Large intestine (tissue), 3 donors: ENCODE measurements around the gene SH3BGR. TPM values are rescaled to one million over a fixed set of nuclear protein-coding genes. Genes with fewer than 3 reads are reported as not detected.

Experiments used
- DNase-seq, 2 donors: peaks; one replicate each; pipeline versions ENCODE4 v3.0.0 to v3.0.0-alpha.2; 2013
- H3K27ac ChIP-seq: one replicate; pipeline ENCODE4 v1.5.1; 2013; ENCODE audit warnings: low read length
- H3K27me3 ChIP-seq: 2 replicates; pipeline ENCODE4 v1.6.1; 2013; ENCODE audit warnings: low read length; ENCODE audit not compliant: control insufficient read depth, insufficient read depth
- H3K36me3 ChIP-seq: 2 replicates; pipeline ENCODE4 v1.6.1; 2013; ENCODE audit warnings: low read length; ENCODE audit not compliant: control insufficient read depth, insufficient read depth
- H3K4me1 ChIP-seq: one replicate; pipeline ENCODE4 v1.6.1; 2013; ENCODE audit warnings: low read length; ENCODE audit not compliant: control insufficient read depth, insufficient read depth
- H3K4me3 ChIP-seq: one replicate; pipeline ENCODE4 v1.5.1; 2013; ENCODE audit warnings: low read length
- H3K9me3 ChIP-seq: one replicate; pipeline ENCODE4 v1.6.1; 2013; ENCODE audit warnings: mild to moderate bottlenecking, low read depth, low read length, moderate library complexity; ENCODE audit not compliant: control insufficient read depth
- WGBS: methylation state at CpG from one replicate; pipeline ENCODE4 v1.1.5; 2013; ENCODE audit warnings: low lambda C conversion rate; ENCODE audit not compliant: insufficient coverage; 5-methylcytosine and 5-hydroxymethylcytosine counted together
- polyA plus RNA-seq: library from polyadenylated mRNA; unstranded; fragments of 120-200 nt; gene quantifications from one replicate; pipeline ENCODE4 v1.2.1, GENCODE V29; 2013

SH3BGR gene
- polyA plus RNA-seq, 1 donor: 4.1 TPM

- WGBS: no CpG with 5 or more reads among the region's 3 CpGs
- Histone ChIP-seq H3K9me3 (no peaks in the 10 kb centered on the region), H3K27ac (no peak overlapping the region), H3K27me3 (no peaks in the 10 kb centered on the region), H3K4me3 (no peak overlapping the region), H3K36me3 (no peaks in the 10 kb centered on the region), H3K4me1 (no peaks in the 10 kb centered on the region)
- DNase-seq: no peak
Measured at GRCh38 chr21:39481886-39482285, 30.1 kb downstream of the SH3BGR start.

DNA sequence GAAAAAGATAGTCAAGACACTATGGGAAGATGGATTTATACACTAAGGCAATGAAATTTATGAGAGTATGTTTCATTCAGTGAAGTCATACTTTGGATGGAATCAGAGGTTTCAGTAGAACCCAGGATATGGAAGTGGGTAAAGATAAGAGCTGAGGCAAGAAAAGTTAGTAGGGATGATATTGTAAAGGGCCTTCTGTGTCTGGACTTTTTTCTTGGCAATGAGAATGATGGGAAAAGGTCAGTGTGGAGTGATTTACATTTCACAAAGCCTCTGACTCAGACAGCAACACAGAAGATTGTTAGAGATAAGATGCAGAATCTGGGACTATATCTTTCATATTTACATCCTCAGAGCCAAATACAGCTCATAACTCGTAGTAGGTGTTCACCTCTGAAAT, 32.1 kb downstream of the SH3BGR start:
- Histone ChIP-seq H3K27me3 (no peaks in the 10 kb centered on the region), H3K4me1 (no peaks in the 10 kb centered on the region), H3K9me3 (no peaks in the 10 kb centered on the region), H3K4me3 (no peak overlapping the region), H3K36me3 (no peaks in the 10 kb centered on the region), H3K27ac (no peak overlapping the region)
- DNase-seq: no peak
- WGBS: no CpG with 5 or more reads among the region's 1 CpG

DNA sequence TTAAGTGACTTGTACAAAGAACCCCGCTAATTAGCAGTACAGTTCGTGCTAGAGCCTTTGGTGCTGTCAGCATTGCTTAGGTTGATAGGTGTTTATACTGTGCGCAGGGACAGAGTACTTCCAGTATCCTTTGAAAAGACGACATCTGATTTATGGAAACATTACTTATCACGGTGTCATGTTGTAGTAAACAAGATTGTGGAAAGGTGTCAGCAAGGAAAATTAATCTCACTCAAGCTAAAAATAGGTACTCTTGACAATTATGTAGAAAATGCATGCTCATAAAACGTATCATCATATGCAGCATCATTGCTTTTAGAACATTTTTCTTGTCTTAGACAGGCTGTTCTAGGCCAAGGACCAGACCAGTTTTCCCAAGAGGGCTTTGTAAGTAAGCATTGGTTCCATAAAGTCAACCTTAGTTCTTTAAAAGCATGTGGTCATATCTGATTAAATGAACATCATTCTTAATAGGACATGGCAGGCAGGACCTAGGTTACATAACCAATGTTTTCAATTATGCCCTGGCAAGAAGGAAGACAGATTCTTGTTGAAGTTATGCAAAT, 33.0 kb downstream of the SH3BGR start:
- Histone ChIP-seq H3K4me1 (no peaks in the 10 kb centered on the region), H3K4me3 (no peak overlapping the region), H3K27me3 (no peaks in the 10 kb centered on the region), H3K36me3 (no peaks in the 10 kb centered on the region), H3K27ac (no peak overlapping the region), H3K9me3 (no peaks in the 10 kb centered on the region)
- no peak for DNase-seq
- WGBS: 79% methylated on average over 3 of the region's 6 CpGs

DNA sequence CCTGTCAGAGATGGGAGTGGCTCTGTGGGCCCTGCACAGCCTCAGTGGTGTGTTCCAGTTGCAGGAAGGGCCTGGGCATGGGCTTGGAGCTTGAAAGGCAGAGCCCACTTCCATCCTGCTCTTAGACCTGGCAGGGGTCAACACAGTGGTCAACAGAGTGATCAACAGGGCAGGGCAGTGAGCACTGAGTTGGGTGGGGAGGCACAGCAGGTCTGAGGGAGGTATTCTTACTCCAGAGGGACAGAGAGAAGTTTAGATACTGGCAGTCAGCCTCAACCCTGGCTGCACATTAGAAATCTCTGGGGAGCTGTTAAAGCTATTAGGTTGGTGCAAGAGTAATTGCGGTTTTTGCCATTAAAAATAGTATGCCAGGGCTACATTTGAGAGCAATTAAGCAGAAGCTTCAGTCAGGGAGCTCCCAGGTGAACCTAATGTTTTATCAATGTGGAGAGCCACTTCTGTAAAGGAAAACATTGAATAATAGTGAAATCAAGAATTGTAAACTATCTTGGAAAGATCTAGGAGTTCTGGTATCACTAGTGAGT, 37.7 kb downstream of the SH3BGR start:
- Histone ChIP-seq H3K4me1 (no peaks in the 10 kb centered on the region), H3K27me3 (no peaks in the 10 kb centered on the region), H3K36me3 (no peaks in the 10 kb centered on the region), H3K4me3 (no peak overlapping the region), H3K9me3 (no peaks in the 10 kb centered on the region), H3K27ac (no peak overlapping the region)
- no CpG with 5 or more reads among the region's 1 CpG for WGBS
- no peak for DNase-seq

DNA sequence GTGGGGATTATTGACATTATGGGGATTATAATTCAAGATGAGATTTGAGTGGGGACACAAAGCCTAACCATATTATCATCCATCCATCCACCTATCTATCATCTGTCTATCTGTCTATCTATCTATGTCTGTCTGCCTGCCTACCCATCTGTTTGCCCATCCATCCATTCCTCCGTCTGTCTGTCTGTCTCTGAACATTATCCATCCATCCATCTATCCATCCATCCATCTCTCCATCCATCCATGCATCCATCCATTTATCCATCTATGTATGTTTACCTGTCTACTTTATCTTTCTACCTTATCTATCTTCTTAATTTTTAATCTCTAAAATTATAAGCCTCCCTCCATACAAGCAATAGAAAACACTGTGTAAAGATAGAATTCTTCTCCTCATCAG, 47.4 kb downstream of the SH3BGR start:
- 100% methylated on average over 1 of the region's 1 CpG for WGBS
- no peaks in the 10 kb centered on the region for H3K4me1 ChIP-seq
- no peaks in the 10 kb centered on the region for H3K9me3 ChIP-seq
- H3K27me3 ChIP-seq: no peaks in the 10 kb centered on the region
- no peaks in the 10 kb centered on the region for H3K36me3 ChIP-seq
- no peak overlapping the region for H3K4me3 ChIP-seq
- no peak for DNase-seq
- no peak overlapping the region for H3K27ac ChIP-seq

DNA sequence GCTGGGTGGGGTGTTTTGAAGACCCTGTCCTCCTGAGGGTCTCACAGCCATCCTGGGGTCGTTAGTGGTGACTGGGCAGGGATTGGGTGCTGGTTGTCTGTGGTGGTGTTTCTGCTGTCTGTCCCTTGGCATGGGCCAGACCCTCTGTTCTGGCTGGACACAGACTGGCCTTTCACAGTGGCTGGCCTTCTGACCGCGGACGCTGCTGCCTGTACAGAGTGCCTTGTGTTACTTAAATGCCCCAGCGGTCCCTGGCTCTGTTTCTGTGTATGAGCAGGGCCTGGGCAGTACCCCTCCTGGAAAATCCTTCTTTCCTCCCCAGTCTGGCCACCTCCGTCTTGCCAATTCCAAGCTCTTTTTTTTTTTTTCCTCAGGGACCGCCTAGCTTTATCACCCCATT, 50.9 kb downstream of the SH3BGR start:
- Histone ChIP-seq H3K27me3 (no peaks in the 10 kb centered on the region), H3K9me3 (no peaks in the 10 kb centered on the region), H3K4me1 (no peaks in the 10 kb centered on the region), H3K4me3 (no peak overlapping the region), H3K27ac (no peak overlapping the region), H3K36me3 (no peaks in the 10 kb centered on the region)
- 89% methylated on average over 1 of the region's 7 CpGs for WGBS
- no peak for DNase-seq

DNA sequence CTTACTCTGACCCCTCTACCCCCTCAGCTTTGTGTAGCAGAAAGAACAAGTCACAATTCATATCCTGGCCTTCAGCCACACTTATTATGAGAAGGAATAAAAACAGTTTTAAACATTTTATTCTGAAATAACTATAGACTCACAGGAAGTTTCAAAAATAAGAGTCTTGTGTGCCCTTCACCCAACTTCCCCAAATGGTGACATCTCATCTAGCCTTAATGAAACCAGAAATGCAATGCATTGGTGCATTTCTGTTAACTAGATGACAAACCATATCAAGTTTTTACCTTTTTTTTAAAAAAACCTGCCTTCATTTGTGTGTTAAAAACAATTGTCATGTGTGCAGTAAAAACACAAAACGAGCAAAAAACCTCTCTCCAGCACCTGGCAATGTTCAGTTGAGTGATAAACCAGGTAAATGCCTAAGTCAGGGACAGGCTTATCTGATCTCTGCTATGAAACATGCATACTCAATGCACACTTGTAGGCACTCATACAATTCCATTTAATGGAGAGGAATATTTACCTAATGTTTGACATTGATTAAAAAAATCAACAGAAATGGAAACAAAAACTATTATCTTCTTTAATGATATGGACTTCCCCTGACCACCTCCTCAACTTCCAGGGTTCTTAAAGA, 51.5 kb downstream of the SH3BGR start:
- 100% methylated on average over 1 of the region's 1 CpG for WGBS
- no peak for DNase-seq

GRCh38 chr21:39504230-39504629, 52.5 kb downstream of the SH3BGR start:
- Histone ChIP-seq H3K9me3 (no peaks in the 10 kb centered on the region), H3K4me1 (no peaks in the 10 kb centered on the region), H3K27me3 (no peaks in the 10 kb centered on the region), H3K27ac (no peak overlapping the region), H3K36me3 (no peaks in the 10 kb centered on the region), H3K4me3 (no peak overlapping the region)
- no CpG with 5 or more reads among the region's 6 CpGs for WGBS
- DNase-seq: no peak

More for the DNA sequence above, 51.5 kb downstream of the SH3BGR start:
- no peaks in the 10 kb centered on the region for H3K4me1 ChIP-seq
- H3K36me3 ChIP-seq: no peaks in the 10 kb centered on the region
- H3K27me3 ChIP-seq: no peaks in the 10 kb centered on the region
- no peaks in the 10 kb centered on the region for H3K9me3 ChIP-seq
- H3K27ac ChIP-seq: no peak overlapping the region
- H3K4me3 ChIP-seq: no peak overlapping the region

GRCh38 chr21:39510240-39510639, 58.5 kb downstream of the SH3BGR start:
- H3K27me3 ChIP-seq: no peaks in the 10 kb centered on the region
- H3K4me3 ChIP-seq: no peak overlapping the region
- H3K27ac ChIP-seq: no peak overlapping the region
- no peaks in the 10 kb centered on the region for H3K9me3 ChIP-seq
- no CpG with 5 or more reads among the region's 1 CpG for WGBS
- H3K4me1 ChIP-seq: no peaks in the 10 kb centered on the region
- no peaks in the 10 kb centered on the region for H3K36me3 ChIP-seq
- DNase-seq: no peak

GRCh38 chr21:39511102-39511501, 59.3 kb downstream of the SH3BGR start:
- WGBS: no CpG with 5 or more reads among the region's 3 CpGs
- Histone ChIP-seq H3K4me3 (no peak overlapping the region), H3K27ac (no peak overlapping the region), H3K4me1 (no peaks in the 10 kb centered on the region), H3K9me3 (no peaks in the 10 kb centered on the region), H3K27me3 (no peaks in the 10 kb centered on the region), H3K36me3 (no peaks in the 10 kb centered on the region)
- no peak for DNase-seq

DNA sequence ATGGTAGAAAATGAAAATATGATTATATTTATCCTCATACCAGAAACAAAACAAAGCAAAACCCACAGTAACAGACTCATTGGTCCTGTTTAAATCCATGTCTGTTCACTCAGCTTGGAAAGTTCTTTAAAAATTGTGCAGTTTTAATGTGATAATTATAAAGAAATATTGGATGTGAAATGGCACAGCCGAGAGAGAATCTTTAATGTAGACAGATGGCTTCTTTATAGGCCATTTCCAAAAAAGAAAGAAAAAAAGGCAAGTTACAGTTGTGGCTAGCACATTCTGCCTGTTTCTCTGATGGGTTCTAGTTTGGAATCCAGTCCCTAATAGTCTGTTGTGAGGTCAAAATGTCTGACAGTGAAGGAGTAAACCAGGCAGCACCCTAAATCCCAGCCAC, 62.0 kb downstream of the SH3BGR start:
- WGBS: no CpG with 5 or more reads among the region's 1 CpG
- no peak overlapping the region for H3K4me3 ChIP-seq
- H3K36me3 ChIP-seq: no peaks in the 10 kb centered on the region
- H3K9me3 ChIP-seq: no peaks in the 10 kb centered on the region
- H3K27me3 ChIP-seq: no peaks in the 10 kb centered on the region
- no peak overlapping the region for H3K27ac ChIP-seq
- H3K4me1 ChIP-seq: no peaks in the 10 kb centered on the region
- no peak for DNase-seq
